CD8-positive, alpha-beta memory T cell (primary cell): Measurements from ENCODE around the gene SNTG2. TPM values are rescaled to one million over a fixed set of nuclear protein-coding genes. Genes with fewer than 3 reads are reported as not detected.

Source experiments
- CTCF ChIA-PET: fragments of 350-600 bp; sonication (Branson Sonifier 250); formaldehyde crosslinking; loops from one replicate; lab custom pipeline; 2021; ENCODE audit warnings: antibody characterized with exemption; lab: Charles Lee
- POLR2A ChIA-PET: fragments of 350-600 bp; sonication (Branson Sonifier 250); formaldehyde crosslinking; loops from one replicate; lab custom pipeline; 2021; ENCODE audit warnings: antibody characterized with exemption; lab: Charles Lee
- DNase-seq, 5 donors: peaks; one replicate each; pipeline versions ENCODE4 v3.0.0 to v3.0.0-alpha.2; 2020 to 2022; ENCODE audit warnings: mixed read lengths in 1 of 5
- H3K27ac ChIP-seq: one replicate; pipeline ENCODE4 v1.7.0; 2013; ENCODE audit warnings: low read depth, mild to moderate bottlenecking, low read length, moderate library complexity
- H3K27me3 ChIP-seq: 2 replicates; pipeline ENCODE4 v1.7.0; 2013; ENCODE audit warnings: low read length, mild to moderate bottlenecking; ENCODE audit not compliant: insufficient read depth, poor library complexity, severe bottlenecking
- H3K36me3 ChIP-seq: 2 replicates; pipeline ENCODE4 v1.7.0; 2013; ENCODE audit warnings: mild to moderate bottlenecking, low read length, moderate library complexity; ENCODE audit not compliant: insufficient read depth
- H3K4me1 ChIP-seq: 2 replicates; pipeline ENCODE4 v1.7.0; 2013; ENCODE audit warnings: mild to moderate bottlenecking, low read length, moderate library complexity; ENCODE audit not compliant: insufficient read depth
- H3K4me3 ChIP-seq: 2 replicates; pipeline ENCODE4 v1.7.0; 2013; ENCODE audit warnings: mild to moderate bottlenecking, low read length
- H3K9me3 ChIP-seq: 2 replicates; pipeline ENCODE4 v1.7.0; 2013; ENCODE audit warnings: mild to moderate bottlenecking, low read length
- H3K27ac Mint-ChIP-seq, 8 donors: one replicate each; pipeline ENCODE4 v1.8.0; 2020 to 2021; ENCODE audit warnings: mixed read lengths in 8 of 8, mild to moderate bottlenecking in 6 of 8, inconsistent platforms in 3 of 8, moderate library complexity in 3 of 8
- H3K27me3 Mint-ChIP-seq, 2 donors: one replicate each; pipeline ENCODE4 v1.8.0; 2020 to 2021; ENCODE audit warnings: mixed read lengths in 2 of 2, mild to moderate bottlenecking in 1 of 2, moderate library complexity in 1 of 2
- H3K36me3 Mint-ChIP-seq, 3 donors: one replicate each; pipeline ENCODE4 v1.8.0; 2020 to 2021; ENCODE audit warnings: mixed read lengths in 3 of 3, inconsistent platforms in 1 of 3, mild to moderate bottlenecking in 1 of 3
- H3K4me1 Mint-ChIP-seq, 3 donors: one replicate each; pipeline ENCODE4 v1.8.0; 2020 to 2021; ENCODE audit warnings: mixed read lengths in 3 of 3, inconsistent platforms in 1 of 3, mild to moderate bottlenecking in 1 of 3
- H3K4me3 Mint-ChIP-seq, 7 donors: one replicate each; pipeline ENCODE4 v1.8.0; 2020 to 2021; ENCODE audit warnings: mixed read lengths in 7 of 7, mild to moderate bottlenecking in 6 of 7, moderate library complexity in 4 of 7, inconsistent platforms in 2 of 7
- H3K9me3 Mint-ChIP-seq, 5 donors: one replicate each; pipeline ENCODE4 v1.8.0; 2020 to 2022; ENCODE audit warnings: mixed read lengths in 5 of 5, mild to moderate bottlenecking in 3 of 5, moderate library complexity in 2 of 5, inconsistent platforms in 1 of 5
- polyA plus RNA-seq: library from polyadenylated mRNA; unstranded; fragments of 300-500 nt; fragmentation: Illumina TruSeq; gene quantifications from one replicate; pipeline ENCODE4 v1.2.3, GENCODE V29; 2021
- total RNA-seq, 2 experiments: library from RNA; stranded (reverse); gene quantifications; one replicate each; pipeline ENCODE4 v1.2.3, GENCODE V29; 2021

Gene SNTG2
- total and polyA plus RNA-seq, 3 experiments from 2014 or later: 0.30 to 1.7 (median 1.3) TPM

DNA sequence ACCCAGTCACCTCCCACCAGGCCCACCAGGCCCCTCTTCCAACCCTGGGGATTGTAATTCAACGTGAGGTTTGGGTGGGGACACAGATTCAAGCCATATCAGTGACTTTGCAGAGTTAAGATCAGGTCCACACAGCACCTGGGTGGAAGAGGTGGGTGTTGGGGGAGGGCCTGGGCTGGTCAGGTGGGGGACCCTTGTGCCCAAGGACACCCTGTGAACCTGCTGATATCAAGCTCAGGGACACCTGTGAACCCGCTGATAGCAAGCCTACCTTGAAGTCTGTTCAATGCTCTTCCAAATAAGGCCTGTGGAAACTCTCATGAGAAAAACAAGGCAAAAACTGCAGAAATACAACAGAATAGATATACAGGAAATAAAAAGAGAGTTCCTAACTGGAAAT lies 442.7 kb downstream of the SNTG2 start:
- H3K4me1 Mint-ChIP-seq: peaks cover 0 to 6% (median 5%) of the 10 kb centered on the region in 3 donors
- peaks cover 5% of the 10 kb centered on the region for H3K27me3 ChIP-seq
- H3K27ac Mint-ChIP-seq: no peak overlapping the region
- H3K4me3 ChIP-seq: no peak overlapping the region
- CTCF ChIA-PET: no interaction called here
- H3K27ac ChIP-seq: no peak overlapping the region
- no peaks in the 10 kb centered on the region for H3K36me3 ChIP-seq
- POLR2A ChIA-PET: no interaction called here
- H3K36me3 Mint-ChIP-seq: no peaks in the 10 kb centered on the region
- peaks cover 8 to 16% of the 10 kb centered on the region in 2 donors for H3K27me3 Mint-ChIP-seq
- no peak overlapping the region for H3K4me3 Mint-ChIP-seq
- no peak for DNase-seq
- no peaks in the 10 kb centered on the region for H3K9me3 ChIP-seq
- peaks cover 0 to 7% (median 5%) of the 10 kb centered on the region in 5 donors for H3K9me3 Mint-ChIP-seq
- no peaks in the 10 kb centered on the region for H3K4me1 ChIP-seq

- Histone ChIP-seq H3K4me1 (no peaks in the 10 kb centered on the region), H3K27ac (no peak overlapping the region), H3K4me3 (no peak overlapping the region), H3K27me3 (peaks cover 5% of the 10 kb centered on the region), H3K36me3 (no peaks in the 10 kb centered on the region), H3K9me3 (no peaks in the 10 kb centered on the region)
- peaks cover 9 to 19% of the 10 kb centered on the region in 2 donors for H3K27me3 Mint-ChIP-seq
- POLR2A ChIA-PET: no interaction called here
- peaks cover 0 to 7% (median 3%) of the 10 kb centered on the region in 5 donors for H3K9me3 Mint-ChIP-seq
- CTCF ChIA-PET: no interaction called here
- H3K4me1 Mint-ChIP-seq: no peaks in the 10 kb centered on the region
- no peak overlapping the region for H3K4me3 Mint-ChIP-seq
- H3K36me3 Mint-ChIP-seq: no peaks in the 10 kb centered on the region
- no peak for DNase-seq
- no peak overlapping the region for H3K27ac Mint-ChIP-seq
Observed at GRCh38 chr2:1394709-1395408, 444.2 kb downstream of the SNTG2 start.

DNA sequence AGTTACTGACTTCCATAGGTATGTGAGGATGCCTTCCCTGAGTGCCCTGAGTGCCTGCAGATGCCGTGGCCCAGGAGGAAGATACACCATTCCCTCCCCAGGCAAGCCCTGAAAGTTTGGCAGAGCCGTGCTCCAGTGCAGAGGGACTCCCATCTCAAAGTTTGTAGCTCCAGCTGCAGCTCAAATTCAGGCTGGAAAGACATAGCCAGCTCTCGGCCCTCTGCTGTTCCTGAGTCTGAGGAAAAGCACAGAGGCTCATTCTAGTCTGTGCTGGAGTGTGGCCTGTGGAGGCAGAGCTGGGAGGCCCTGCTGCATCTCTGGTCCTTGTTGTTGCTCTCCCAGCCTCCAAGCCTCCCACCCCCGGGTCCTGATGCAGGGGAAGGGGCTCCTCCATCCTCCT lies 446.7 kb downstream of the SNTG2 start:
- Mint-ChIP-seq H3K36me3 (no peaks in the 10 kb centered on the region), H3K27ac (no peak overlapping the region), H3K4me3 (no peak overlapping the region), H3K4me1 (peaks cover 0 to 3% (median 0%) of the 10 kb centered on the region in 3 donors), H3K27me3 (peaks cover 4 to 16% of the 10 kb centered on the region in 2 donors), H3K9me3 (peaks cover 0 to 6% (median 0%) of the 10 kb centered on the region in 5 donors)
- H3K4me3 ChIP-seq: no peak overlapping the region
- peaks cover 5% of the 10 kb centered on the region for H3K27me3 ChIP-seq
- H3K4me1 ChIP-seq: no peaks in the 10 kb centered on the region
- H3K27ac ChIP-seq: no peak overlapping the region
- POLR2A ChIA-PET: no interaction called here
- H3K9me3 ChIP-seq: no peaks in the 10 kb centered on the region
- H3K36me3 ChIP-seq: no peaks in the 10 kb centered on the region
- CTCF ChIA-PET: no interaction called here
- no peak for DNase-seq

DNA sequence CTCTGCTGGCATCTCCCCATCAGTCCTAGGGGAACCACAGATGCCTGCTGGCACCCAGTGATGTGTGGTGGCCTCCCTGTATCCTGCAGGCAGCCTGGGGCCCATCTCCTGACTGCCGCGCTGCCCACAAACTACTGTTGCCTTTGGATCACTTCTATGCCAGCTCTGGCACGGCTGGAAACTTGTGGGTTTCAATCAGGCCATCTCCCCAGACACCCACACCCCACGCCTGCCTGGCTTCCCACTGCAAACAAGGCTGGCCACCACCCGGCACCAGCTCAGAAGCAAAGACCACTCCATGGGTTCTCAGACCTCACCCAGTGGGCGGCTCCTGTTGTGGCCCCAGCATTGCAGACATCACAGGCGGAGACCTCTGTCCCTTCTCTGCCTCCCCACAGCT lies 447.5 kb downstream of the SNTG2 start:
- Mint-ChIP-seq H3K9me3 (peaks cover 0 to 7% (median 0%) of the 10 kb centered on the region in 5 donors), H3K27me3 (peaks cover 2 to 15% of the 10 kb centered on the region in 2 donors), H3K36me3 (no peaks in the 10 kb centered on the region), H3K4me3 (no peak overlapping the region), H3K4me1 (peaks cover 0 to 3% (median 0%) of the 10 kb centered on the region in 3 donors), H3K27ac (no peak overlapping the region)
- Histone ChIP-seq H3K36me3 (no peaks in the 10 kb centered on the region), H3K4me3 (no peak overlapping the region), H3K27ac (no peak overlapping the region), H3K9me3 (no peaks in the 10 kb centered on the region), H3K4me1 (no peaks in the 10 kb centered on the region), H3K27me3 (peaks cover 3% of the 10 kb centered on the region)
- ChIA-PET CTCF (no interaction called here), POLR2A (no interaction called here)
- no peak for DNase-seq

- Mint-ChIP-seq H3K36me3 (no peaks in the 10 kb centered on the region), H3K27me3 (peaks cover 2 to 8% of the 10 kb centered on the region in 2 donors), H3K27ac (no peak overlapping the region), H3K9me3 (peaks cover 0 to 5% (median 2%) of the 10 kb centered on the region in 5 donors), H3K4me3 (no peak overlapping the region), H3K4me1 (peaks cover 0 to 3% (median 0%) of the 10 kb centered on the region in 3 donors)
- POLR2A ChIA-PET: no interaction called here
- DNase-seq: no peak
- Histone ChIP-seq H3K4me1 (no peaks in the 10 kb centered on the region), H3K27ac (no peak overlapping the region), H3K4me3 (no peak overlapping the region), H3K36me3 (no peaks in the 10 kb centered on the region), H3K27me3 (no peaks in the 10 kb centered on the region), H3K9me3 (no peaks in the 10 kb centered on the region)
- CTCF ChIA-PET: no interaction called here
Observed at GRCh38 chr2:1400943-1401735, 450.5 kb downstream of the SNTG2 start.

DNA sequence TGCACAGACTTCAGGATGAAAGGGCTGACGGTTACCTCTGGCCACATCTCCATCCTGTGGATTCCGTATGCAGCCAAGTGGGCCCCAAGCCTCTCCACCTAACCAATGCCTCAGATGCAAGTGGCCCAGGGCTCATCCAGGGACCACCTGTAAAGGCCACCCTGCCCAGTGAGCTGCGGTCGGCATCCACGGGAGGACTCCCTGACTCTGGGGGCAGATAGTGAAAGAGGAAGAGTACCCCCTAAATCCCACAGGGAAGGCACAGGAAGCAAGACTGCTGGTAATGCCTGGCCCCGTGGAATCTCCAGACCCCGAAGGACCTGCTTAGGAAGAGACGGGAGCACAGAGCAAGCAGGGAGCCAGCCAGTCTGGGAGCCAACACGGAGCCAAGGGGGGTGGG lies 451.4 kb downstream of the SNTG2 start:
- DNase-seq: no peak
- H3K4me3 ChIP-seq: no peak overlapping the region

DNA sequence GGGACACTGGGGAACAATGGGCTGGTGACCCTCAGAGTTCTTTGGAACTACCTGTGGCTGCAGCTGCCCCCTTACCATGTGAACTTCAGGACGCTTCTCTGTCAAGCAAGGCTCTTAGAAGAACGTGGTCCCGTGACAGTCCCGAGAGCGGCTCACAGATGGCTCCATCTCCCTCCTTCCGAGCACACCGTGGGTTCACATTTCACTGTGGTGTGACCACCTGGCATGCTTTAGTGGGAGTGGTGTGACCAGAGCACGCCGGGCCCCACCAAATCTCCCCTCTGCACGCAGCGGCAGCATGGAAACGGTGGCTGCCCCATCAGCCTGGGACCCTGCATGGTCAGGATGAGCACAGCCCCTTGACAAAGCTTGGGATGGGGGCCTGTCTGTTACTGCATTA lies 452.9 kb downstream of the SNTG2 start:
- POLR2A ChIA-PET: no interaction called here
- no peaks in the 10 kb centered on the region for H3K4me1 ChIP-seq
- Mint-ChIP-seq H3K9me3 (peaks cover 0 to 5% (median 2%) of the 10 kb centered on the region in 5 donors), H3K4me1 (peaks cover 0 to 3% (median 0%) of the 10 kb centered on the region in 3 donors), H3K27ac (no peak overlapping the region), H3K4me3 (no peak overlapping the region), H3K27me3 (peaks cover 3 to 4% of the 10 kb centered on the region in 2 donors), H3K36me3 (no peaks in the 10 kb centered on the region)
- no peak overlapping the region for H3K27ac ChIP-seq
- H3K27me3 ChIP-seq: no peaks in the 10 kb centered on the region
- no peaks in the 10 kb centered on the region for H3K36me3 ChIP-seq
- CTCF ChIA-PET: no interaction called here
- no peak for DNase-seq
- no peaks in the 10 kb centered on the region for H3K9me3 ChIP-seq
- no peak overlapping the region for H3K4me3 ChIP-seq

More for the DNA sequence above, 451.4 kb downstream of the SNTG2 start:
- H3K27ac ChIP-seq: no peak overlapping the region
- H3K36me3 ChIP-seq: no peaks in the 10 kb centered on the region
- no peaks in the 10 kb centered on the region for H3K4me1 ChIP-seq
- POLR2A ChIA-PET: no interaction called here
- H3K4me1 Mint-ChIP-seq: peaks cover 0 to 3% (median 0%) of the 10 kb centered on the region in 3 donors
- no peaks in the 10 kb centered on the region for H3K27me3 ChIP-seq
- H3K27me3 Mint-ChIP-seq: peaks cover 4 to 8% of the 10 kb centered on the region in 2 donors
- H3K9me3 Mint-ChIP-seq: peaks cover 0 to 5% (median 2%) of the 10 kb centered on the region in 5 donors
- no peak overlapping the region for H3K27ac Mint-ChIP-seq
- H3K4me3 Mint-ChIP-seq: peak overlapping the region in 1 of 7 donors; percentile 33
- no peaks in the 10 kb centered on the region for H3K36me3 Mint-ChIP-seq
- CTCF ChIA-PET: no interaction called here
- H3K9me3 ChIP-seq: no peaks in the 10 kb centered on the region

DNA sequence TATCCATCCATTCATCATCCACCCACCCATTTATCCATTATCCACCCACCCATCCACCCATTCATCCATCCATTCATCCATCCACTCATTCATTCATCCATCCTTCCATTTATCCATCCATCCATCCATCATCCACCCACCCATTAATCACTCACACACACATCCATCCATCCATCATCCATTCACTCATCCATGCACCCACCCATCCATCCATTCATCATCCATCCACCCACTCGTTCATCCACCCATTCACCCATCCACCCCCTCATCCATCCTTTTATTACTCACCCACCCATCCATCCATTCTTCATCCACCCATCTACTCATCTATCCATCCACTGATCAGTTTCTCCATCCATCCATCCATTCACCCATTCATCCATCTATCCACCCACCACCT lies 454.5 kb downstream of the SNTG2 start:
- Mint-ChIP-seq H3K4me3 (no peak overlapping the region), H3K9me3 (peaks cover 0 to 5% (median 2%) of the 10 kb centered on the region in 5 donors)

More for the DNA sequence above, 454.5 kb downstream of the SNTG2 start:
- H3K36me3 Mint-ChIP-seq: no peaks in the 10 kb centered on the region
- no peaks in the 10 kb centered on the region for H3K27me3 ChIP-seq
- no peaks in the 10 kb centered on the region for H3K9me3 ChIP-seq
- ChIA-PET CTCF (no interaction called here), POLR2A (no interaction called here)
- H3K27ac Mint-ChIP-seq: no peak overlapping the region
- peaks cover 0 to 3% (median 0%) of the 10 kb centered on the region in 3 donors for H3K4me1 Mint-ChIP-seq
- H3K4me1 ChIP-seq: no peaks in the 10 kb centered on the region
- no peaks in the 10 kb centered on the region for H3K36me3 ChIP-seq
- no peak overlapping the region for H3K27ac ChIP-seq
- H3K27me3 Mint-ChIP-seq: peaks cover 0 to 2% of the 10 kb centered on the region in 2 donors
- DNase-seq: no peak
- H3K4me3 ChIP-seq: no peak overlapping the region
